Uterus (tissue), 2 donors: ENCODE results near the gene RHOA.

Experiments used
- CTCF ChIP-seq, 4 experiments: fragments of 200-600 bp in 2 of 4; fragments of 450-650 bp in 2 of 4; sonication (generic) in 2 of 4; IDR thresholded peaks; one replicate each; pipeline ENCODE4 v1.5.1; 2016 to 2019; ENCODE audit warnings: antibody characterized with exemption in 4 of 4, mild to moderate bottlenecking in 2 of 4, moderate library complexity in 1 of 4
- POLR2A ChIP-seq, 2 donors: fragments of 450-650 bp; IDR thresholded peaks; one replicate each; pipeline ENCODE4 v1.6.1; 2016; ENCODE audit warnings: antibody characterized with exemption in 2 of 2, mild to moderate bottlenecking in 1 of 2, moderate library complexity in 1 of 2

DNA sequence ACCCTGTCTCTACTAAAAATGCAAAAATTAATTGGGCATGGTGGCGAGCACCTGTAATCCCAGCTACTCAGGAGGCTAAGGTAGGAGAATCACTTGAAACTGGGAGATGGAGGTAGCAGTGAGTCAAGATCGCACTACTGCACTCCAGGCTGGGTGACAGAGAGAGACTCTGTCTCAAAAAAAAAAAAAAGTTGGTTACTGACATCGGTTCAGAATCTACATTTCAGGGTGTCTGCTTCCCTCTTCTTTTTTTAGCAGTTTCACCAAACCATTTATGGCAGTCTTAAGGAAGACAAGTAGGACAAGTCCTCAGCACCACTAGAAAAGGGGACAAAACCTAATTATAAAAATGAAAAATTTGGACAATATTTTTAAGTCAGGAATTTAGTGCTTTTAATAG lies 68.6 kb downstream of the RHOA start:
- TF ChIP-seq CTCF (IDR thresholded peaks at IDR 0.05) (no peak), POLR2A (IDR thresholded peaks at IDR 0.05) (no peak)
